HepG2 (cell line): ENCODE data around the gene RBX1. TPM values are rescaled to one million over a fixed set of nuclear protein-coding genes. Genes with fewer than 3 reads are reported as not detected.

Source experiments
- ATAC-seq: fragments of 200-7000 bp; cut with Tn5 transposase; 3 replicates; pipeline ENCODE4 v1.9.1; 2020; ENCODE audit warnings: mild to moderate bottlenecking, moderate library complexity
- BruUV-seq: library from RNA; stranded (reverse); fragments of 400-500 nt; replicated peaks from 2 replicates; lab custom pipeline; 2021; lab: Mats Ljungman, UMichigan
- CTCF ChIA-PET: fragments of 300-600 bp; formaldehyde crosslinking; extraction: SDS; loops from one replicate; lab custom pipeline; 2021; ENCODE audit warnings: low total read pairs, inconsistent platforms, low intra/inter-chr PET ratio; lab: Yijun Ruan, JAX
- POLR2A ChIA-PET: fragments of 350-600 bp; sonication (Branson Sonifier 250); formaldehyde crosslinking; loops from one replicate; lab custom pipeline; 2020; ENCODE audit warnings: antibody characterized with exemption, inconsistent platforms; lab: Yijun Ruan, JAX
- DNase-seq: peaks from one replicate; pipeline ENCODE4 v3.0.0-alpha.2; 2015; ENCODE audit warnings: low spot score
- FAIRE-seq: peaks from 3 replicates; lab custom pipeline; 2011; peaks lifted over from hg19 to GRCh38; lab: Jason Lieb, UNC
- H2AFZ ChIP-seq: one replicate; pipeline ENCODE4 v1.6.1; 2011; ENCODE audit warnings: low read length, inconsistent platforms
- H3K27ac ChIP-seq: fragments of 300-600 bp; 3 replicates; pipeline ENCODE4 v1.8.0; 2011; ENCODE audit warnings: mixed run types, mild to moderate bottlenecking, mixed read lengths, low read length, inconsistent platforms; ENCODE audit not compliant: insufficient read depth; ENCODE audit errors: extremely low read length
- H3K27me3 ChIP-seq, 2 experiments: fragments of 200-600 bp in 1 of 2; 2 replicates in 1 of 2; 3 replicates in 1 of 2; pipeline versions ENCODE4 v1.6.0 to v1.8.0; 2011; ENCODE audit warnings: low read length in 2 of 2, mild to moderate bottlenecking in 2 of 2, moderate library complexity in 2 of 2, inconsistent platforms in 1 of 2; ENCODE audit not compliant: insufficient read depth in 2 of 2, control insufficient read depth in 1 of 2
- H3K36me3 ChIP-seq, 2 experiments: fragments of 200-600 bp in 1 of 2; replicated peaks in 1 of 2; 2 replicates in 1 of 2; 3 replicates in 1 of 2; pipeline versions ENCODE4 v1.5.1 to v1.8.0; 2011; ENCODE audit warnings: low read length in 2 of 2, inconsistent platforms in 1 of 2; ENCODE audit not compliant: insufficient read depth in 2 of 2, control insufficient read depth in 1 of 2
- H3K4me1 ChIP-seq: 2 replicates; pipeline ENCODE4 v1.5.1; 2012; ENCODE audit warnings: low read length, inconsistent platforms; ENCODE audit not compliant: insufficient read depth
- H3K4me2 ChIP-seq: 2 replicates; pipeline ENCODE4 v1.6.0; 2011; ENCODE audit warnings: low read depth, low read length, inconsistent platforms
- H3K4me3 ChIP-seq, 3 experiments: fragments of 200-600 bp in 1 of 3; sonication (generic), shearing (Covaris generic) in 1 of 3; replicated peaks in 1 of 3; 2 replicates each; pipeline ENCODE4 v1.5.1; 2011 to 2016; ENCODE audit warnings: low read length in 3 of 3, inconsistent platforms in 2 of 3, low read depth in 2 of 3, mild to moderate bottlenecking in 2 of 3, control low read depth in 1 of 3, mixed read lengths in 1 of 3; ENCODE audit not compliant: insufficient read depth in 1 of 3
- H3K79me2 ChIP-seq: one replicate; pipeline ENCODE4 v1.6.1; 2011; ENCODE audit warnings: low read length, inconsistent platforms; ENCODE audit not compliant: insufficient read depth
- H3K9ac ChIP-seq: 2 replicates; pipeline ENCODE4 v1.6.0; 2011; ENCODE audit warnings: mild to moderate bottlenecking, low read depth, low read length, inconsistent platforms; ENCODE audit not compliant: insufficient read depth
- H3K9me3 ChIP-seq: 2 replicates; pipeline ENCODE4 v1.5.1; 2012; ENCODE audit warnings: mild to moderate bottlenecking, low read length
- H4K20me1 ChIP-seq: 2 replicates; pipeline ENCODE4 v1.6.0; 2011; ENCODE audit warnings: inconsistent platforms, mild to moderate bottlenecking, low read length, moderate library complexity; ENCODE audit not compliant: insufficient read depth
- ERF ChIP-seq: IDR thresholded peaks from 2 replicates; pipeline ENCODE4 v1.6.1; 2018; ENCODE audit warnings: missing biosample characterization, missing genetic modification reagents
- HDAC1 ChIP-seq: sonication (generic); formaldehyde crosslinking; IDR thresholded peaks from 2 replicates; pipeline ENCODE4 v1.5.1; 2020; ENCODE audit warnings: mild to moderate bottlenecking, missing genetic modification reagents
- KAT7 ChIP-seq: IDR thresholded peaks from 2 replicates; pipeline ENCODE4 v1.6.1; 2018; ENCODE audit warnings: borderline replicate concordance, missing compliant biosample characterization
- MTF2 ChIP-seq: sonication (generic); formaldehyde crosslinking; IDR thresholded peaks from 2 replicates; pipeline ENCODE4 v1.5.0; 2020; ENCODE audit warnings: missing genetic modification reagents, borderline replicate concordance
- SYNCRIP ChIP-seq: fragments of 200-400 bp; formaldehyde crosslinking; IDR thresholded peaks from 2 replicates; pipeline ENCODE4 v1.6.1; 2018; ENCODE audit warnings: mild to moderate bottlenecking, low read depth, low read length; ENCODE audit not compliant: insufficient read depth
- ZBTB7B ChIP-seq: sonication (generic); formaldehyde crosslinking; IDR thresholded peaks from 2 replicates; pipeline ENCODE4 v1.4.0; 2020; ENCODE audit warnings: missing genetic modification reagents
- ZNF207 ChIP-seq: fragments of 450-650 bp; IDR thresholded peaks from 2 replicates; pipeline ENCODE4 v1.6.1; 2016; ENCODE audit warnings: antibody characterized with exemption, borderline replicate concordance
- ZNF557 ChIP-seq: sonication (generic); formaldehyde crosslinking; IDR thresholded peaks from 2 replicates; pipeline ENCODE4 v1.4.0; 2020; ENCODE audit warnings: missing genetic modification reagents
- ZNF607 ChIP-seq: sonication (generic); formaldehyde crosslinking; IDR thresholded peaks from 2 replicates; pipeline ENCODE4 v1.5.1; 2020; ENCODE audit warnings: missing genetic modification reagents, mild to moderate bottlenecking, borderline replicate concordance
- WGBS: methylation state at CpG from one replicate; pipeline ENCODE4 v1.1.6; 2017; ENCODE audit warnings: low lambda C conversion rate; 5-methylcytosine and 5-hydroxymethylcytosine counted together
- in situ Hi-C: cut with HindIII; loops from 2 replicates; pipeline ENCODE4 v1.10.0; 2017; ENCODE audit warnings: low pct_unique_long_range_greater_than_20kb; ENCODE audit not compliant: extremely low pct_ligation_motif_present
- intact Hi-C: fragments of 100-400 bp; cut with micrococcal nuclease; formaldehyde crosslinking; loops from one replicate; pipeline ENCODE4 v1.10.0; 2022; ENCODE audit not compliant: unreplicated experiment
- polyA plus RNA-seq, 8 experiments: library from polyadenylated mRNA; depleted of rRNA in 3 of 8; stranded (reverse) in 7 of 8; unstranded in 1 of 8; fragments of >200 nt; fragmentation: Illumina TruSeq in 4 of 8; extraction: Trizol in 4 of 8; gene quantifications; 2 replicates each; pipeline versions ENCODE4 v1.2.1 to v1.2.3, GENCODE V29; 2011 to 2016; ENCODE audit warnings: low read depth in 4 of 8, missing spikeins in 1 of 8, mixed read lengths in 1 of 8; ENCODE audit not compliant: insufficient read depth in 1 of 8
- total RNA-seq, 5 experiments: library from RNA; depleted of rRNA; stranded (reverse); fragments of >200 nt; fragmentation: Illumina TruSeq; extraction: Trizol; gene quantifications; 2 replicates each; pipeline ENCODE4 v1.2.3, GENCODE V29; 2016; ENCODE audit warnings: low read depth in 1 of 5
- TF ChIP-seq, protein P1 (sequence below): sonication (generic); formaldehyde crosslinking; conservative IDR thresholded peaks from 2 replicates; pipeline ENCODE4 v1.4.0; 2020; ENCODE audit warnings: missing genetic modification reagents
- TF ChIP-seq, protein P2 (sequence below): sonication (generic); formaldehyde crosslinking; conservative IDR thresholded peaks from 2 replicates; pipeline ENCODE4 v1.4.0; 2020; ENCODE audit warnings: missing genetic modification reagents

Gene RBX1
- total and polyA plus RNA-seq, 2 of the 13 experiments (the other 11 are each of a cell fraction or from before 2014, with no cell fraction given), result 84.9 to 90.2 TPM

DNA sequence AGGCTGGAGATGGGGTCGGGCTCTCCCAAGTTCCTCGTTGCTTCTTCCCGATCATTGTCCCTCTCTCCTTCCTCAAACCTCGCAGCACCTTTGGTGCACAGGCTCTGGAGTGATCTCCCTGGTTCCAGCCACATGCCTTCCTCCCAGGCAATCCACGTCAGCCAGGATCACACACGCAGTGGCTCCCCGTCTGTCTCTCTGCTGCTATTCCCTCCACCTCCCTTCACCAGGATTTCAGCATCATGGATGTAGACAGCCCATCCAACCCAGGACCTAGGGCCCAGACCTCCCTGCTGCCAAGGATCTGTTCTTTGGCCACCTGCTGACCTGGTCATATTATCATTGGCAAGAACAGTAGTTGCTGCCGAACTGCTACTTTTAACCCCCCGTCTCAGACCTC is 40.1 kb downstream of the RBX1 start:
- peaks cover 1 to 21% of the 10 kb centered on the region in 2 experiments; a peak in 2 of 5 replicates for H3K27me3 ChIP-seq
- H3K27ac ChIP-seq, result no peak overlapping the region
- WGBS, result 25% methylated on average over 9 of the region's 9 CpGs
- no peaks in the 10 kb centered on the region for H4K20me1 ChIP-seq
- no peak overlapping the region for H3K4me2 ChIP-seq
- in situ Hi-C loops, result no loop called here
- H2AFZ ChIP-seq, result no peak overlapping the region
- ATAC-seq, result no peak
- H3K4me3 ChIP-seq, result no peak overlapping the region
- H3K79me2 ChIP-seq, result no peaks in the 10 kb centered on the region
- intact Hi-C loops, result no loop called here
- no TSS peak for BruUV-seq
- H3K9ac ChIP-seq, result no peak overlapping the region
- no peak for FAIRE-seq
- ChIA-PET CTCF (no interaction called here), POLR2A (no interaction called here)
- TF ChIP-seq, protein P1, sequence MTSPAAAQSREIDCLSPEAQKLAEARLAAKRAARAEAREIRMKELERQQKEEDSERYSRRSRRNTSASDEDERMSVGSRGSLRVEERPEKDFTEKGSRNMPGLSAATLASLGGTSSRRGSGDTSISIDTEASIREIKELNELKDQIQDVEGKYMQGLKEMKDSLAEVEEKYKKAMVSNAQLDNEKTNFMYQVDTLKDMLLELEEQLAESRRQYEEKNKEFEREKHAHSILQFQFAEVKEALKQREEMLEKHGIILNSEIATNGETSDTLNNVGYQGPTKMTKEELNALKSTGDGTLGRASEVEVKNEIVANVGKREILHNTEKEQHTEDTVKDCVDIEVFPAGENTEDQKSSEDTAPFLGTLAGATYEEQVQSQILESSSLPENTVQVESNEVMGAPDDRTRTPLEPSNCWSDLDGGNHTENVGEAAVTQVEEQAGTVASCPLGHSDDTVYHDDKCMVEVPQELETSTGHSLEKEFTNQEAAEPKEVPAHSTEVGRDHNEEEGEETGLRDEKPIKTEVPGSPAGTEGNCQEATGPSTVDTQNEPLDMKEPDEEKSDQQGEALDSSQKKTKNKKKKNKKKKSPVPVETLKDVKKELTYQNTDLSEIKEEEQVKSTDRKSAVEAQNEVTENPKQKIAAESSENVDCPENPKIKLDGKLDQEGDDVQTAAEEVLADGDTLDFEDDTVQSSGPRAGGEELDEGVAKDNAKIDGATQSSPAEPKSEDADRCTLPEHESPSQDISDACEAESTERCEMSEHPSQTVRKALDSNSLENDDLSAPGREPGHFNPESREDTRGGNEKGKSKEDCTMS (CRISPR knock-in tag), result no peak
- TF ChIP-seq ZNF607 (CRISPR knock-in tag), result no peak
- TF ChIP-seq ZNF557 (CRISPR knock-in tag), result no peak
- TF ChIP-seq HDAC1 (CRISPR knock-in tag), result no peak
- TF ChIP-seq ERF (CRISPR knock-in tag), result no peak
- TF ChIP-seq, protein P2, sequence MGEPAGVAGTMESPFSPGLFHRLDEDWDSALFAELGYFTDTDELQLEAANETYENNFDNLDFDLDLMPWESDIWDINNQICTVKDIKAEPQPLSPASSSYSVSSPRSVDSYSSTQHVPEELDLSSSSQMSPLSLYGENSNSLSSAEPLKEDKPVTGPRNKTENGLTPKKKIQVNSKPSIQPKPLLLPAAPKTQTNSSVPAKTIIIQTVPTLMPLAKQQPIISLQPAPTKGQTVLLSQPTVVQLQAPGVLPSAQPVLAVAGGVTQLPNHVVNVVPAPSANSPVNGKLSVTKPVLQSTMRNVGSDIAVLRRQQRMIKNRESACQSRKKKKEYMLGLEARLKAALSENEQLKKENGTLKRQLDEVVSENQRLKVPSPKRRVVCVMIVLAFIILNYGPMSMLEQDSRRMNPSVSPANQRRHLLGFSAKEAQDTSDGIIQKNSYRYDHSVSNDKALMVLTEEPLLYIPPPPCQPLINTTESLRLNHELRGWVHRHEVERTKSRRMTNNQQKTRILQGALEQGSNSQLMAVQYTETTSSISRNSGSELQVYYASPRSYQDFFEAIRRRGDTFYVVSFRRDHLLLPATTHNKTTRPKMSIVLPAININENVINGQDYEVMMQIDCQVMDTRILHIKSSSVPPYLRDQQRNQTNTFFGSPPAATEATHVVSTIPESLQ (CRISPR knock-in tag), result no peak
- TF ChIP-seq MTF2 (CRISPR knock-in tag), result no peak
- TF ChIP-seq ZNF207, result no peak
- TF ChIP-seq ZBTB7B, result no peak
- no peak for TF ChIP-seq KAT7 (CRISPR knock-in tag)
- TF ChIP-seq SYNCRIP, result no peak
- DNase-seq, result no peak
- H3K4me1 ChIP-seq, result no peaks in the 10 kb centered on the region
- no peaks in the 10 kb centered on the region for H3K9me3 ChIP-seq
- H3K36me3 ChIP-seq, result no peaks in the 10 kb centered on the region
